Peyer's patch (tissue), 4 donors: ENCODE data around the gene NTNG1. TPM values are rescaled to one million over a fixed set of nuclear protein-coding genes. Genes with fewer than 3 reads are reported as not detected.

Source experiments
- DNase-seq, 3 donors: peaks; one replicate each; pipeline ENCODE4 v3.0.0-alpha.2; 2017 to 2019
- H3K27ac ChIP-seq, 4 donors: fragments of 200-600 bp; sonication (generic); one replicate each; pipeline ENCODE4 v1.5.1; 2016 to 2019
- H3K27me3 ChIP-seq, 2 donors: fragments of 200-600 bp; sonication (generic); one replicate each; pipeline ENCODE4 v1.5.1; 2019
- H3K36me3 ChIP-seq, 3 donors: fragments of 200-600 bp; sonication (generic); one replicate each; pipeline ENCODE4 v1.5.1; 2016 to 2019
- H3K4me1 ChIP-seq, 4 donors: fragments of 200-600 bp; sonication (generic); one replicate each; pipeline ENCODE4 v1.5.1; 2016 to 2019
- H3K4me3 ChIP-seq, 4 donors: fragments of 200-600 bp; sonication (generic); 1 replicate in 3 of 4; 2 replicates in 1 of 4; pipeline ENCODE4 v1.5.1; 2016 to 2019; ENCODE audit warnings: mild to moderate bottlenecking in 1 of 4
- H3K9me3 ChIP-seq, 4 donors: fragments of 200-600 bp; sonication (generic); one replicate each; pipeline ENCODE4 v1.5.1; 2016 to 2019; ENCODE audit warnings: mild to moderate bottlenecking in 1 of 4
- POLR2A ChIP-seq, 2 donors: fragments of 450-650 bp; IDR thresholded peaks; one replicate each; pipeline ENCODE4 v1.5.1; 2017; ENCODE audit warnings: antibody characterized with exemption in 2 of 2, mild to moderate bottlenecking in 2 of 2, moderate library complexity in 2 of 2
- total RNA-seq, 4 donors: library from RNA; depleted of rRNA; stranded (reverse); fragments of >200 nt; gene quantifications; one replicate each; pipeline ENCODE4 v1.1.0, GENCODE V29; 2016
- TF ChIP-seq, protein P1 (sequence below), 6 experiments: fragments of 450-650 bp in 4 of 6; fragments of 200-600 bp in 2 of 6; sonication (generic) in 1 of 6; IDR thresholded peaks; one replicate each; pipeline ENCODE4 v1.5.1; 2017 to 2019; ENCODE audit warnings: antibody characterized with exemption in 6 of 6, mild to moderate bottlenecking in 3 of 6, moderate library complexity in 1 of 6

The NTNG1 gene
- total RNA-seq, 4 donors from 2014 or later: 17.3 TPM; not detected in 3

DNA sequence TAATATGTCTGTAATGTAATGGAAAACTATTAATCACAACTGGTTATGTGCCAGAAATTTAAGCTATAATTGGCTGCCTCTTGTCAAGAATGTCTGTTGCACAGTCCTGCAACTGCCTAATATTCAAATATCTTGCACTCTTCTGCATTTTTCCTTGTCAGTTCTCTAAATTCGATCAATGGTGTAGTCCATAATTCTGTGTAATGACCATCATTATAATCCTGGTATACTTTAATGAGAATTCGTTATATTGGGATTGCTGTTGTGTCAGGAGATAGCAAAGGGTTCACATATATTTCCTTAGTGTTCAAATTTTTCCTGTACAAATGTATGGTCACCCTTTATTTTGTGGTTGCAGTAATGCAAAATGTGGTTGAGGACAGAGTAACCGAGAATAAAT, 4.8 kb downstream of the NTNG1 start:
- H3K27ac ChIP-seq: no peak overlapping the region

DNA sequence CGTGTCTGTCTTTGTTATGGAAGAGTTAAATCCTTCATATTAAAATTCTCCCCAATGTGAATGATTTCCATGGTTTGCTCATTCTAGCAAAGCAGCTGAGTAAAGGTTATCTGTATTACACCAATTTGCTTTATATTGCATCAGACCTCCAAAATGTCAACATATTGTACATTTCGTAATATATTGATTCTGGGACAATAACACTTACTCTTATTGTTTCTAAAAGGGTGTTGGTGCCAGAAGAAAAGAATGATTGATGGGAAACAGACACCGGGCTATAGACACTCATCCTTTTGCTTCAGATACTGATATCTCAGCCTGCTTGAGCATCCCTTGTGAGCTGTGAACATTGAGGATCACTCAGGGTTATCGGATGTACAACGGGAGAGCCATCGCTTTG, 7.0 kb downstream of the NTNG1 start:
- TF ChIP-seq POLR2A (IDR thresholded peaks at IDR 0.05): no peak
- TF ChIP-seq, protein P1, sequence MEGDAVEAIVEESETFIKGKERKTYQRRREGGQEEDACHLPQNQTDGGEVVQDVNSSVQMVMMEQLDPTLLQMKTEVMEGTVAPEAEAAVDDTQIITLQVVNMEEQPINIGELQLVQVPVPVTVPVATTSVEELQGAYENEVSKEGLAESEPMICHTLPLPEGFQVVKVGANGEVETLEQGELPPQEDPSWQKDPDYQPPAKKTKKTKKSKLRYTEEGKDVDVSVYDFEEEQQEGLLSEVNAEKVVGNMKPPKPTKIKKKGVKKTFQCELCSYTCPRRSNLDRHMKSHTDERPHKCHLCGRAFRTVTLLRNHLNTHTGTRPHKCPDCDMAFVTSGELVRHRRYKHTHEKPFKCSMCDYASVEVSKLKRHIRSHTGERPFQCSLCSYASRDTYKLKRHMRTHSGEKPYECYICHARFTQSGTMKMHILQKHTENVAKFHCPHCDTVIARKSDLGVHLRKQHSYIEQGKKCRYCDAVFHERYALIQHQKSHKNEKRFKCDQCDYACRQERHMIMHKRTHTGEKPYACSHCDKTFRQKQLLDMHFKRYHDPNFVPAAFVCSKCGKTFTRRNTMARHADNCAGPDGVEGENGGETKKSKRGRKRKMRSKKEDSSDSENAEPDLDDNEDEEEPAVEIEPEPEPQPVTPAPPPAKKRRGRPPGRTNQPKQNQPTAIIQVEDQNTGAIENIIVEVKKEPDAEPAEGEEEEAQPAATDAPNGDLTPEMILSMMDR (IDR thresholded peaks at IDR 0.05): no peak
- Histone ChIP-seq H3K4me3 (no peak overlapping the region), H3K4me1 (no peaks in the 10 kb centered on the region), H3K36me3 (no peaks in the 10 kb centered on the region), H3K27me3 (no peaks in the 10 kb centered on the region), H3K27ac (no peak overlapping the region), H3K9me3 (no peaks in the 10 kb centered on the region)
- no peak for DNase-seq

More for the DNA sequence above, 4.8 kb downstream of the NTNG1 start:
- Histone ChIP-seq H3K9me3 (no peaks in the 10 kb centered on the region), H3K36me3 (no peaks in the 10 kb centered on the region), H3K4me1 (peaks cover 0 to 12% (median 0%) of the 10 kb centered on the region in 4 donors), H3K4me3 (no peak overlapping the region), H3K27me3 (peaks cover 0 to 5% of the 10 kb centered on the region in 2 donors)
- DNase-seq: no peak
- no peak for TF ChIP-seq POLR2A (IDR thresholded peaks at IDR 0.05)
- TF ChIP-seq, protein P1 (IDR thresholded peaks at IDR 0.05): no peak

DNA sequence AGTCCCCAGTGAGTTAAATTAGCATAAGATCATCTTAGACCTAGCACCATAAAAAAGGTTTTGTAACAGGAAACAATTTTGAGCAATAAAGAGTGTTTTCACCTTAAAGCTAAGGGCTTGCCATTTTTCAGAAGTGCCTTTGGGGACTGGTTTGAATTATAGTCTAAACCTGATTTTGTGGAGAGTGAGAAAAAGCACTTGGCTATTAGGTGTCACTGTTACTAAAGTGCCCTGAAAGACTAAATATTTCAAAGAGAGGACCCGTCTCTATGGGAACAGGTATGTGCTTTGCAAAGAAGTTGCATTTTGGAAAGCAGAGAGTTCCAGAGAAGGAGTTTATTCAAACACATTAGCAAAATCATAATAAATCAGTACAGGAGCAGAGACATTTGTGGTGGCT, 9.1 kb downstream of the NTNG1 start:
- no peak for DNase-seq
- Histone ChIP-seq H3K9me3 (no peaks in the 10 kb centered on the region), H3K4me1 (no peaks in the 10 kb centered on the region), H3K36me3 (no peaks in the 10 kb centered on the region), H3K27ac (no peak overlapping the region), H3K4me3 (no peak overlapping the region), H3K27me3 (no peaks in the 10 kb centered on the region)
- no peak for TF ChIP-seq POLR2A (IDR thresholded peaks at IDR 0.05)
- TF ChIP-seq, protein P1 (IDR thresholded peaks at IDR 0.05): no peak

DNA sequence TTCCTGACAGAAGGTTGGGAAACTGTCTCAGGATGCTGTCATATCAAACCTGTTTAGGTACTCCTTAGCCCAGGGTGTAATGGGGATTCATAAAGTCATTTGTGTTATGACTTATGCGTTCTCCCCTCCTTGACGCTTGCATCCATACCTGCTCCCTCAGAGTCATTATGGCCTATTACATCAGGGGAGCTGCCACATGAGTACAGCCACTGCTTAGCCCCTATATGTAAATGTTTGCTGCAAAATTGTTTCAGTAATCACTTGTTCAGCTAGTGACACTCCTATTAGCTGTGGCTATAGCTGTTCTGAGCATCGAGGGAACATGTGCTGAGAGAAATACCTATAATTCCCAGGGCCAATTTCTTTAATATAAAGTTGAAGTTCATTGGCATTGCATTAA, 10.5 kb downstream of the NTNG1 start:
- no peak for DNase-seq
- TF ChIP-seq, protein P1 (IDR thresholded peaks at IDR 0.05): no peak
- no peak for TF ChIP-seq POLR2A (IDR thresholded peaks at IDR 0.05)
- H3K27ac ChIP-seq: no peak overlapping the region
- H3K9me3 ChIP-seq: no peaks in the 10 kb centered on the region
- H3K4me3 ChIP-seq: no peak overlapping the region
- H3K4me1 ChIP-seq: no peaks in the 10 kb centered on the region
- H3K36me3 ChIP-seq: no peaks in the 10 kb centered on the region
- no peaks in the 10 kb centered on the region for H3K27me3 ChIP-seq

DNA sequence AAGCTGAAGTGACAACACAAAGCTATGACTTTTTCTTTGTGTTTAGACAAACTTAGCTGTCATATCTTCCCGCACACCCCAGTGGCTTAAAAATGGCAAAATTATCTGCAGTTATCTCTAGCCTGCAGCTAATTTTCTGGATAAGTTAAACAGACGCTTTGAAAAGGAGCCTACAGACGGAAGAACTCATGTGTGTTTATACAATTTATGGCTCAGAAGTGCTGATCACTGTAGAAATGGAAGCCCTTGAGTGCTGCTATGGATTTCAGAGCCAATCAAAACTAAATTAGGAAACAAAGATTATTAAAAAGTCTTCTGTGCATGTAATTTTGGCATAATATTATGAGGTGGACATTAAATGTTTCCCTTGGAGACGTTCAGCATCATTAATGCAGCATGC, 11.6 kb downstream of the NTNG1 start:
- no peaks in the 10 kb centered on the region for H3K36me3 ChIP-seq
- H3K4me1 ChIP-seq: no peaks in the 10 kb centered on the region
- H3K9me3 ChIP-seq: no peaks in the 10 kb centered on the region
- H3K27ac ChIP-seq: no peak overlapping the region
- no peak for DNase-seq
- TF ChIP-seq, protein P1 (IDR thresholded peaks at IDR 0.05): no peak
- no peak for TF ChIP-seq POLR2A (IDR thresholded peaks at IDR 0.05)
- H3K4me3 ChIP-seq: no peak overlapping the region
- no peaks in the 10 kb centered on the region for H3K27me3 ChIP-seq

DNA sequence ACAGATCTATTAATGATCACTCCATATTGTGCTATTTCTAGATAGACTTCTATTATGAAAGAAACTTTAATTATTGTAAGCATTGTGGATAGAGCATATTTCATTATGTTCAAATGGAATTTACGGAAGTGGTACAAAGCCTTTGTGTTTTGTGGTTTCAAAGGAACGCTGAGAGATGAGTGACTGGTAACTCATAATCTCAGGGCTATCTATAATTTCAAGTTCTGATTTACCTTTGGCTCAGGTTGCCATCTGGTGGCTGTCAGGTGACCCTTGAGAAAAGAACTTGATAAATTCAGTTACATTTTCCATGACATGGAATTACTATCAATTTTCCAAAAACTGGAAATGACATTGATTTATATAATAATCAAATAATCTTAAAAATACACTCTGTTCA, 12.2 kb downstream of the NTNG1 start:
- no peaks in the 10 kb centered on the region for H3K27me3 ChIP-seq
- no peaks in the 10 kb centered on the region for H3K9me3 ChIP-seq
- no peak for DNase-seq
- TF ChIP-seq, protein P1 (IDR thresholded peaks at IDR 0.05): no peak
- no peak for TF ChIP-seq POLR2A (IDR thresholded peaks at IDR 0.05)
- no peak overlapping the region for H3K27ac ChIP-seq
- no peaks in the 10 kb centered on the region for H3K36me3 ChIP-seq
- H3K4me3 ChIP-seq: no peak overlapping the region
- no peaks in the 10 kb centered on the region for H3K4me1 ChIP-seq
